ENCODE data around the gene NSMCE1. TPM values are rescaled to one million over a fixed set of nuclear protein-coding genes. Genes with fewer than 3 reads are reported as not detected.

NSMCE1 gene
- total RNA-seq, 1 donor from 2014 or later, result 35.1 TPM

GRCh38 chr16:27199736-27200135 is 68.8 kb downstream of the NSMCE1 start:
- DNase-seq (ENCODE audit: low spot score in 2 of 2), result no peak
- no peak for FAIRE-seq

GRCh38 chr16:27199235-27199586 is 69.4 kb downstream of the NSMCE1 start:
- DNase-seq (ENCODE audit: low spot score in 2 of 2) (no peak), FAIRE-seq (no peak)

GRCh38 chr16:27198451-27199234 is 69.9 kb downstream of the NSMCE1 start:
- no peak for DNase-seq (ENCODE audit: low spot score in 2 of 2)
- no peak for FAIRE-seq

- no peak for FAIRE-seq
- DNase-seq (ENCODE audit: low spot score in 2 of 2), result no peak
These were observed 71.6 kb downstream of the NSMCE1 start for GRCh38 chr16:27197004-27197403.

DNA sequence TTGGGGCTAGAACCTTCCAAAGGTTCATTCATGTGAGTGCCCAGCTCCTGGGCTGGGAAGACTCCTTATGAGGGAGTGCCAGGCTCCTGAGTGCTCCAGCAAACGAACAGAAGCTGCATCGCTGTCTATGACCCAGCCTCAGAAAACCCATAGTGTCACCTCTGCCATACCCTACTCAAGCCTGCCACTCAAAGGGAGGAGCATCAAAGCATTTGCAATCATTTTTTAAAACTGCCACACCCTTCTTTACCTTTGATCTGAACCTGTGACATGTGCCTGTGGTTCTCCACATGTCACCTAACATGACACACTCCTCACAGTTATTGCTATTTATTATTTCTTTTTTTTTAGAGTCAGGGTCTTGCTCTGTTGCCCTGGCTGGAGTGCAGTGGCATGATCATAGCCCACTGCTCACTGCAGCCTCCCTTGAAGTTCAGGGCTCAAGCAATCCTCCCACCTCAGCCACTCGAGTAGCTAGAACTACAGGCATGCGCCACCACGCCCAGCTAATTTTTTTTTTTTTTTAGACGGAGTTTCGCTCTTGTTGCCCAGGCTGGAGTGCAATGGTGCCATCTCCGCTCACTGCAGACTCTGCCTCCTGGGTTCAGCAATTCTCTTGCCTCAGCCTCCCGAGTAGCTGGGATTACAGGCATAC is 72.5 kb downstream of the NSMCE1 start:
- FAIRE-seq, result no peak
- DNase-seq (ENCODE audit: low spot score in 2 of 2), result no peak

DNA sequence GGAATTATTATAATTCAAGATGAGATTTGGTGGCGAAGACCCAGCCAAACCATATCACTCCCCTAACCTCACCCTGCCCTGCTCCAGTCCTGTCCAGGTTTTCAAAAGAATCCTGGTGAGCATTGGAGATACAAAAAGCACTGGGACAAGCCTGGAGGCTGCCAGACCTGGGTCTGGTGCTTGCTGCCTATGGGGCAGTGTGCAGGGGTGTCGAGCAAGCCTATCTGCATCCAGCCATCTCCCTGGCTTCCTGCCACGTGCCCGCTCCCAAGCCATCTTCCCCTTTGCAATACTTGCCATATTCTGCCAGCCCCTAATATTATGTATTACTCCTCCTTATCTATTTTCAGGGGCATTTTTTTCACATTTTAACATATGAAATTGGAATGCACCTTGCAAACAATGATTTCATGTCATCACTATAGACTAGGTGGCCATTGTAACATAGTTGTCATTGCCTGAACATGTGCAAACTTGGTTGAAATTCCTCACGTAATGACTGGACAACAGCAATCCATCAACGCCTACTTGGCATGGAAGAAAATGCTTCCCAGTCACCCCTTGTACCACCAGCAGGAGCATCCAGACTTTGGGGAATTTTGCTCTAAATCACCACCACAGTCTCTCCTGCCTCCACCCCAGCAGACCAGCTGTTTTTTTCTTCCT is 73.4 kb downstream of the NSMCE1 start:
- FAIRE-seq, result no peak
- DNase-seq (ENCODE audit: low spot score in 2 of 2), result no peak

DNA sequence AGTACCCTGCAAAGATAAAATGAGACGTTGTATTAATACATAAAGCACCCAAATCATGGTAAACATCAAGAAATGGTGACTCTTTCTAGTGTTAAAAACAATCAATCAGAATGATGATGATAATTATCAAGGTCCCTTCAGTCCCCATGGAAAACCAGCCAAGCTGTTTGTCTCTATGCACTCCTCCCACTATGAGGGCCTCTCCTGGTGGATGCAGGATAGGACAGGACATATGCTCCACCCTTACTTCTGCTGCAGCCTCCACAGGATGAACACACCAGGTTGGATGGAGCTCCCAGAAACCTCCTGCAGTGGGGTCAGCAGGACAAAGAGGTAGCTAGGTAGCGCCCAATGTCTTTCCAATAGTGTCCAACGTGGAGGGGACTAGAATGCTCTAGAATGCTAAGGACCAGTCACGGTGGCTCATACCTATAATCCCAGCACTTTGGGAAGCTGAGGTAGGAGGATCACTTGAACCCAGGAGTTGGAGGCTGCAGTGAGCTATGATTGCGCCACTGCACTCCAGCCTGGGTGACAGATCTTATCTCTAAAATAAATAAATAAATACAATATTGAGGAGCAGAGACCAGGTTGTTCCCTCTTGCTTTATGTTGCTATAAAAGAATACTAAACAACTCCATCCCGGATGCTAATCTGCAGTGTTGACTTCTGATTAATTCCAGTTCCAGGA is 75.1 kb downstream of the NSMCE1 start:
- FAIRE-seq, result no peak
- DNase-seq (ENCODE audit: low spot score in 2 of 2), result no peak

- DNase-seq (ENCODE audit: low spot score in 2 of 2) (no peak), FAIRE-seq (no peak)
These were observed 77.1 kb downstream of the NSMCE1 start for GRCh38 chr16:27191352-27191924.

GRCh38 chr16:27190316-27190871 is 78.2 kb downstream of the NSMCE1 start:
- no peak for FAIRE-seq
- no peak for DNase-seq (ENCODE audit: low spot score in 2 of 2)

DNA sequence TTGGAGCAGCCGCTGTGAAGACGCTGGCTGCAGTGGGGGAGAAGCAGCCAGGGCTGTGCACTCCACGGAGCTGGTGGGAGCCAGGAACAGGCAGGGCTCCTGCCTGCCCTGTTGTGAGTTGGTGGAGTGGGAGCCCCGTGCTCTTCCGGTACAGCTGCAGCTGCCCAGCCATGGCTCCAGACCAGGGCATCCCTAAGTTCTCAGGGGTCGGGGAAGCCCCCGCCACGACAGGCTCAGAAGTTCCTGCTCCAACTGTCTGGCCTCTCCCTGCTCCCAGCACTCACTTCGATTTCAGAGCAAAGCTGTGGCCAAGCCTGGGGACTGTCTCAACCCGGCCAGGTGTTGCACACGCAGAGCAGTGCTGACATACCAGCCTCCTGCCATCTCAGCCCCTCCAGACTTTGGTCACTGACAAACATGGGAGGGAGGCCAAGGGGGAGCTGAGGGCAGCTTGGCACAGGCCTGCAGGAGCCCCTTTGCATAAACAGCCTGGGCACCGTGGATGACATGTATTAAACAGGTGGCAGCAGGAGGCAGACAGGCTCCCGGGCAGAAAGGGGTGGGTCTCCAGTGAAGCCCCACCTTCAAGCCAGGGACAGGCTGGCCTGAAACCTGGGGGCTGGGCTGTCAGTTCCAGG is 79.1 kb downstream of the NSMCE1 start:
- DNase-seq (ENCODE audit: low spot score in 2 of 2) (no peak), FAIRE-seq (no peak)

DNA sequence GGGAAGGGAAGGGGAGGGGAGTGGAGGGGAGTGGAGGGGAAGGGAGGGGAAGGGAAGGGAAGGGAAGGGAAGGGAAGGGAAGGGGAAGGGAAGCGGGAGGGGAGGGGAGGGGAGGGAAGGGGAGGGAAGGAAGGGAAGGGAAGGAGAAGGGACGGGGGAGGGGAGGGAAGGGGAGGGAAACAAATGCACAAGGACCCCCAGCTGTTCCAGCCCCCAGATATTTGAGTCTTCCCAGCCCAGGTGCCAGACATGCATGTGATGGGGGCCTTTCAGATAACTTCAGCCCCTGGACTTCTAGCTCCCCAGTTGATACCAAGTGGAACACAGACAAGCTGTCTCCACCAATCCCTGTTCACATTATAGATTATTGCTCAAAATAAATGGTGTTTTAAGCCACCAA is 79.9 kb downstream of the NSMCE1 start:
- no peak for FAIRE-seq
- no peak for DNase-seq (ENCODE audit: low spot score in 2 of 2)

DNA sequence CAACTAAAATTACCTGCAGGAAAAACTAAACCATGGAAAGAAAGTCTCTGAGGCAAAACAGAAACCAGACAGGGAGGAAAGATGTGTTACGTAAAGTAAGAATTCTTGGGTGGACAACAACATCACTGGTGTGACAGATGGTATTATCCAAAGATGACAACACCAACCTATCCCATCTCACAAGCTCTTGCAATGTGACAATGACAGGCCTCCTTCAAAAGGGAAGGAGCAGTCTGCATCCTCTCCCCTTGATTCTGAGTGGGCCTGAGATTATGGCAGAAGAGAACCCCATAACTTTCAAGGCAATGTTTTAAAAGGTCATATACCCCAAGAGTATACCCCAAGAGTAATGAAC is 82.8 kb downstream of the NSMCE1 start:
- FAIRE-seq (no peak), DNase-seq (ENCODE audit: low spot score in 2 of 2) (no peak)

DNA sequence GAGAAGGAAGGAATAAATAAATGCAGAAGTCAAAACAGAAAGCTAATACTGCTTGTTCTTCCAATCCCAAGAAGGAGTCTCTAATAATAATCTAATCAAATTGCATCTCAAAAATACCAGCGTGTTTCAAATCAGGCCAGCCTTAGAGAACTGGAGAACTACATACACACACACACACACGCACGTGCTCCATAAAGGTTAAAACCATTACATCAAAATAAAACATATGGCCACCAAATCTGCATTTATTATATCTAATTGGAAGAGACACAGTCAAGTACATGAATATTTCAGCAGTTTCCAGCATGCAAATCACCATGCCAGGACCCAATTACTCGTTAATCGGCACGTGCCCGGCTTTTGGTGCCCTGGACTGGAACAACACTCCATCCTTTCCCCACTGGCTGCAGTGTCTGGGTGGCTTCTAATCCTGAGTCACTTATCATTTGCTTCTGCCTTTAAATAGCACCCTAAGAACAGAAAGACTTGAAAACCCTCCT is 85.6 kb downstream of the NSMCE1 start:
- no peak for DNase-seq (ENCODE audit: low spot score in 2 of 2)
- no peak for FAIRE-seq

GRCh38 chr16:27181019-27181790 is 87.4 kb downstream of the NSMCE1 start:
- FAIRE-seq (no peak), DNase-seq (ENCODE audit: low spot score in 2 of 2) (no peak)

- DNase-seq (ENCODE audit: low spot score in 2 of 2) (peak; percentile 34 to 75), FAIRE-seq (no peak)
These were observed 89.0 kb downstream of the NSMCE1 start for GRCh38 chr16:27179500-27180072.

DNA sequence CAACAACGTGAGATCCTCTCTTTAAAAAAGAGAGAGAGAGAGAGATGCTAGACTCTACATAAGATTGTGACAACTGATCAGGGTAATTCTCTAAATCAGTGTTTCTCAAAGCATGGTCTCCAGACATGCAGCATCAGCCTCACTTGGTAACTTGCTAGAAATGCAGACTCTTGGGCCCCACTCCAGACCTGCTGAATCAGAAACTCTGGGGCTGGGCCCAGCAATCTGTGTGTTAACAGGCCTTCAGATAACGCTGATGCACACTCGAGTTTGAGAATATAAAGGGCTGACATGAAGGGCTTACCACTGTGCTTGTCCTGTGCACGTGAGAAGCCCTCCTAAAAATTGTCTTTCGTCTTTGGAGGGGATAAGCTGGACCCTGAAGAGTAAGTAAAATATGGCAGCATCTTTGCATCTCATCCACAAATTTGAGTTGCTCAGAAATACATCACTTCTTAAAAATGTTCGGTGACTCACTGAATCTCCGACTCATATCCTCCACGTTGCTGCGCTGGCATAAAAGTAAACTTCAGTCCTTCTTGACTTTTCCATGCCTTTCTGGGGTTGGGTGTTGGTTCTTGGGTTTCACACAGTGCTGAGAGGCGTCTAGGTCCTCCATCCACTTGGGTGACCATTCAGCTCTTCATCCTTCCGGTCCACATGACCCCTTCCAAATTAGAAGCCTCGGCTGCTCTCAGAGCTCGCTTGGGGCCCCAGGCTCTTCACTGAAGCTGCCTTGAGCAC is 91.4 kb downstream of the NSMCE1 start:
- FAIRE-seq (no peak), DNase-seq (ENCODE audit: low spot score in 2 of 2) (no peak)

GRCh38 chr16:27175888-27176287 is 92.7 kb downstream of the NSMCE1 start:
- DNase-seq (ENCODE audit: low spot score in 2 of 2), result no peak
- no peak for FAIRE-seq
